ENCODE measurements around the gene NPC2. TPM values are rescaled to one million over a fixed set of nuclear protein-coding genes. Genes with fewer than 3 reads are reported as not detected.
A peak's percentile ranks its signal among the peaks of the same experiment; 100 is the strongest.

Gene NPC2
- total RNA-seq, 4 donors from 2014 or later: 119 to 205 (median 162) TPM

DNA sequence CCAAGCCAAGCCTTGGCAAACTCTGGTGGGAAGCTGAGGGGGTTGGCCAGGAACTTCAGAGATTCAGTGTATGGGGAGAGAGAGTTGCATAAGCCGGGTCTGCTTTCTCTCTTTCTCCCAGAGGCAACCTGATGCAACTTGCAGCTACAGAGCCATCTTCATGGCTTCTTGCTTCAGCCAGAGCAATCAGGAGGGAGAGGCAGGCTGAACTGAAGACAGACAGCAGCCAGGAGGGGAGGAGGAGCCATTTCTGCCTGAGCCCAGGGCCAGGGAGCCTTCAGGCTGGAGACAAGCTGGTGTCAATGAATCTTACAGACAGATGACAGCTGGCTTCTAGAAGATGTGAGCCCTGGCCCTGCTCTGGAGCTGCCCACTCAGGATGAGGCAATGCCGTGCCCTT lies 18.7 kb downstream of the NPC2 start:
- no peak overlapping the region for H3K4me3 ChIP-seq
- no peaks in the 10 kb centered on the region for H3K9me3 ChIP-seq
- no peaks in the 10 kb centered on the region for H3K27me3 ChIP-seq
- no peak for DNase-seq (ENCODE audit: extremely low spot score)
- no peak for TF ChIP-seq CTCF (IDR thresholded peaks at IDR 0.05)
- TF ChIP-seq POLR2AphosphoS5 (IDR thresholded peaks at IDR 0.05): no peak
- TF ChIP-seq EP300 (IDR thresholded peaks at IDR 0.05): no peak
- TF ChIP-seq POLR2A (IDR thresholded peaks at IDR 0.05; ENCODE audit: low read depth): no peak
- intact Hi-C loops (cut with DNase I): no loop called here
- whole genome bisulfite sequencing: 90% methylated on average over 2 of the region's 2 CpGs
- peaks cover 24 to 70% (median 43%) of the 10 kb centered on the region in 4 donors for H3K36me3 ChIP-seq
- H3K27ac ChIP-seq (replicated peaks in 1 of 4): peak overlapping the region in 1 of 4 donors; percentile 20
- peaks cover 0 to 14% (median 1%) of the 10 kb centered on the region in 4 donors for H3K4me1 ChIP-seq

GRCh38 chr14:74472601-74473000 lies 20.5 kb downstream of the NPC2 start:
- H3K4me3 ChIP-seq: no peak overlapping the region
- no peak for DNase-seq (ENCODE audit: extremely low spot score)
- 91% methylated on average over 2 of the region's 2 CpGs for WGBS
- H3K36me3 ChIP-seq: peaks cover 17 to 55% (median 36%) of the 10 kb centered on the region in 4 donors
- intact Hi-C loops (cut with DNase I): no loop called here
- no peak overlapping the region for H3K27ac ChIP-seq (replicated peaks in 1 of 4)
- TF ChIP-seq CTCF (IDR thresholded peaks at IDR 0.05) (no peak), POLR2AphosphoS5 (IDR thresholded peaks at IDR 0.05) (no peak), POLR2A (IDR thresholded peaks at IDR 0.05; ENCODE audit: low read depth) (no peak), EP300 (IDR thresholded peaks at IDR 0.05) (no peak)
- peaks cover 0 to 14% (median 6%) of the 10 kb centered on the region in 4 donors for H3K4me1 ChIP-seq
- no peaks in the 10 kb centered on the region for H3K9me3 ChIP-seq
- H3K27me3 ChIP-seq: no peaks in the 10 kb centered on the region

GRCh38 chr14:74469548-74470518 lies 23.3 kb downstream of the NPC2 start:
- H3K9me3 ChIP-seq: no peaks in the 10 kb centered on the region
- H3K27me3 ChIP-seq: no peaks in the 10 kb centered on the region
- TF ChIP-seq EP300 (IDR thresholded peaks at IDR 0.05) (no peak), CTCF (IDR thresholded peaks at IDR 0.05) (no peak), POLR2AphosphoS5 (IDR thresholded peaks at IDR 0.05) (no peak), POLR2A (IDR thresholded peaks at IDR 0.05; ENCODE audit: low read depth) (no peak)
- H3K36me3 ChIP-seq: peaks cover 11 to 31% (median 22%) of the 10 kb centered on the region in 4 donors
- peak; percentile 60 for DNase-seq (ENCODE audit: extremely low spot score)
- no peak overlapping the region for H3K4me3 ChIP-seq
- peak overlapping the region in 2 of 4 donors; percentile 4 to 11 for H3K27ac ChIP-seq (replicated peaks in 1 of 4)
- peaks cover 0 to 14% (median 6%) of the 10 kb centered on the region in 4 donors for H3K4me1 ChIP-seq
- intact Hi-C loops (cut with DNase I): no loop called here
- WGBS: 69% methylated on average over 7 of the region's 7 CpGs

- intact Hi-C loops (cut with DNase I): no loop called here
- Histone ChIP-seq H3K4me3 (no peak overlapping the region), H3K4me1 (peaks cover 0 to 14% (median 6%) of the 10 kb centered on the region in 4 donors), H3K27ac (replicated peaks in 1 of 4) (no peak overlapping the region), H3K36me3 (peaks cover 2 to 18% (median 11%) of the 10 kb centered on the region in 4 donors), H3K27me3 (no peaks in the 10 kb centered on the region), H3K9me3 (no peaks in the 10 kb centered on the region)
- TF ChIP-seq POLR2AphosphoS5 (IDR thresholded peaks at IDR 0.05) (no peak), EP300 (IDR thresholded peaks at IDR 0.05) (no peak), CTCF (IDR thresholded peaks at IDR 0.05) (no peak), POLR2A (IDR thresholded peaks at IDR 0.05; ENCODE audit: low read depth) (no peak)
- WGBS: 93% methylated on average over 3 of the region's 3 CpGs
- no peak for DNase-seq (ENCODE audit: extremely low spot score)
Observed at GRCh38 chr14:74468513-74468912, 24.6 kb downstream of the NPC2 start.

All from esophagus muscularis mucosa (tissue), 4 donors.